COR-L47 (cell line): ENCODE data around the gene PCBD2.

ENCODE experiments used
- DNase-seq: peaks from one replicate; lab custom pipeline; 2025; lab: John Stamatoyannopoulos, UW

The PCBD2 gene

DNA sequence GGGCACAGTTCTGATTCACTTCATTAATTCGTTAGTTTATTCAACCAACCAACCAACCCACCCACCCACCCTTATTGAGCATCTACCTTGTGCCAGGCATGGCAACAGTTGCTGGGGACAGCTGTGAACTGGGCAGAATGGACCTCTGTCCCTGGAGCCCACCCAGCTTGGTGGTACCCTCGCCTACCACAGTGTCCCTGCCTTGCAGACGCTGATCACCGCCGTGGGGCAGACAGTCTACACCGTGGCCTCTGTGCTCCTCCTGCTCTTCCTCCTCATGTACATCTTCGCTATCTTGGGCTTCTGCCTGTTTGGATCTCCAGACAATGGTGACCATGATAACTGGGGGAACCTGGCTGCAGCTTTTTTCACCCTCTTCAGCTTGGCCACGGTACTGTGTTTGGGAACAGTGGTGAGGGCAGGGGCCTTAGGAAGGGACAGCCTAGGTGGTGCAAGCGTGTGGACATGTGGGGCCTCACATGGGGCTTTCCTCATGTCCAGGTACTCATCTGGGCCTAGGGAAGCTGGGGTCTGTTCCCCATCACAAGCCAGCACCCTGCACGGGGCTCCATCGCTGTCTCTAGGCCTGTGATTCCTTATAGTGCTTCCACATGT lies 102.9 kb downstream of the PCBD2 start:
- DNase-seq: no peak

DNA sequence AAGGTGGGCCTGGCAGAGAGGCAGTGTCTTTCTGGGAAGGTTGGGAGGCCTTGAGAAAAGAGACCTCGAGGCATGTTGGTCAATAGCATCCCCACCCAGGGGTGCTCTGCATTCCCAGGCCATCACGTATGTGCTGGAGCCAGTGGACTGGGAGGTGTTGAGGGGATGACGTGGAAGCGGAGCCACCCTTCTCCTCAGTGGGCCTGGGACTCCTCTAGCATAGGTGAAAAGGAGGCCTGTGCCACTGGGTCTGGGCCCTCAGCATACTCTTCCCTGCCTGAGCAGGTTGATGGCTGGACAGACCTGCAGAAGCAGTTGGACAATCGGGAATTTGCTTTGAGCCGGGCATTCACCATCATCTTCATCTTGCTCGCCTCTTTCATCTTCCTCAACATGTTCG lies 103.6 kb downstream of the PCBD2 start:
- DNase-seq: no peak

DNA sequence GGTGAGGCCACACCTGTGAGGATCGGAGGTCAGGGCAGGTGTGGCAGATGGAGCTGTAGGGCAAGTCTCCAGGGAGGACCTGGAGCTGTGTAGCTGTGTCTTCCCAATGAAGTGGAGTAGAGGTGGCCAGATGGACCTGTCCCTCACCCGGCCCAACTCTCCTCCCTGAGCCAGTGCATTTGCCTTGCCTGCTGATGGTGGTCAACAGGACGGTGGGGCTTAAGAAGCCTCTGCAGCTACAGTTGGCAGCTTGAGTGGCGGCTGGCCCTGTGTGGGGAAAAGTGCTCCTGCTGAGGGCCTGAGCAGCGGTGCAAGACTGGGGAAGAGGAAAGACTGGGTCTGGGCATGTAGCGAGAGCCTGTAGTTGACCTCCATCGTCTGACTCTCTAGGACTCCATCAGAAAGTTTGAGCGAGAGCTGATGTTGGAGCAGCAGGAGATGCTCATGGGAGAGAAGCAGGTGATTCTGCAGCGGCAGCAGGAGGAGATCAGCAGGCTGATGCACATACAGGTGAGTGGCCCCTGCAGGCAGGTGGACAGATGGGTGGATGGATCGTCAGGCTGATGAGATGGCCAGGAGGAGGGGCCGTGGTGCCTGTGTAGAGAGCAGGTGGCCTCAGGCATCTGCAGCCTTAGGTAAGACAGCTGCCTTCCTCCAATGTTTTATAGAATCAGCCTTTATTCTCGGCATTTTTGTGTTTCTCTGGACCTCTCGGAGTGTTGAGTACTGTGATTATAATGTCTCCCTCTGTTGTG lies 104.2 kb downstream of the PCBD2 start:
- peak; percentile 4 for DNase-seq

DNA sequence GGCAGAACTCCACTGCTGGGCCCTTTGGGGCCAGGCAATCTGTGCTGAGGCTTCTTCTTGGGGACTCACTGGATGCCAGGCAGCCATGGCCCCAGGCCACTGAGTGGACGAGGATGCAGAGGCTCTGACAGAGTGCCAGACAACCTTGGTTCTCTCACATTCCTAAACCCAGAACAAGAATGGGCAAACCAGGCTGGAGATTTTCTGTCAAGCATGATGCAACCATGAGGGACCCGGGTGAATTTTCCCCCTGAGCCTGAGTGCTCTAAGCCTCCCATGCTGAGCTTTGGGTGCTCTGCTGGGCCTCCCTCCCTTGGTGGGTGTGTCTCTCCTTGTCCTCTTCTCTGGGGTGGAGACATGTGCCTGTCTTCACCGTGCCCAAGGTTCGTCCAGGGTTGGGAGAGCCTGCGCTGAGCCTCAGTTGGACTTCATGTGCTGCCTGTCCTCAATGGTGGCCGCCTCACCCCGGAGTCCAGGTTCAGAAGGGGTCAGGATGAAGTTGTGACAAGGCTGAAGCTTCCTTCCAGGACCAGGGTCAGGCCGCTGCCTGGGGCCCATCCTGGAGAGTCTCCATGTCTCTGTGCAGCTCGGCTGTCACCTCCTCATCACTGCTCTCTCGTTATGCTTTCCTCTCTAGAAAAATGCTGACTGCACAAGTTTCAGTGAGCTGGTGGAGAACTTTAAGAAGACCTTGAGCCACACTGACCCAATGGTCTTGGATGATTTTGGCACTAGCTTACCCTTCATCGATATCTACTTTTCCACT lies 105.0 kb downstream of the PCBD2 start:
- DNase-seq: no peak

DNA sequence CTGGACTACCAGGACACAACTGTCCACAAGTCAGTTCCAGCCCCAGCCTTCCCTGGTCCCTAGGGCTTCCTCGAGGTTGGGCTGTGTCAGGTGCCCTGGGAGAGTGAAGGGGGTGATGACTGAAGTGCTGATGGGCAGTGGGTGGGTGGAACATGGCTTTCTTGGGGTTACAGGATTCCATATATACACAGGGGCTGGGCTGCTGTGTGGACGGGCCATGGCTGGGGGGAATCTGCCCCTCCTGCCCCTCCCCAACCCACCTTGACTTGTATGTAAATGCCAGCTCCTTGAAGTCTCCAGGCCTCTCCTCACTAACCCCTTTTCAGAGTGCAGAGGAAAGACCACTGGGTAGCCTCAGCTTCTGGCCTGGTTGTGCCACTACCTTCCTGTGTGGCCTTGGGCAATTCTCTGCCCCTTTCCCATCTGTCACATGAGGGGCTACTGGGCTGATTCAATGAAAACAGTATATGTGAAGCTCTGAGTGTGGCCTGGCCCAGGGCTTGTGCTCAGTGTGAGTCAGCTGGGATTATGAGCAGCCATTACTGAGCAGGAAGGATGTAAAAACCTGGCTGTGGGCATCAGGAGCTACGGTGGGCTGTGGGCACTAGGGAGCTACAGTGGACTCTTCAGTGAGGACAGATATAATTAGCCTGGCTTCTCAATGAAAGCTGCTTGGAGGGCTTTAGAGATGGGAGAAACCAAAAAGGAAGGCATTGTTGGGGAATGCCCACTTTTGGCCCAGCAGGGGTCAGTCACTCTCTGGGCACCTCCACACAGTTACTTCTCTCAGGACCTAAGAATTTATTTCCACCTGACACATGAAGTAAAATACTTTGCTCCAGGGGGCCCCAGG lies 105.8 kb downstream of the PCBD2 start:
- no peak for DNase-seq

DNA sequence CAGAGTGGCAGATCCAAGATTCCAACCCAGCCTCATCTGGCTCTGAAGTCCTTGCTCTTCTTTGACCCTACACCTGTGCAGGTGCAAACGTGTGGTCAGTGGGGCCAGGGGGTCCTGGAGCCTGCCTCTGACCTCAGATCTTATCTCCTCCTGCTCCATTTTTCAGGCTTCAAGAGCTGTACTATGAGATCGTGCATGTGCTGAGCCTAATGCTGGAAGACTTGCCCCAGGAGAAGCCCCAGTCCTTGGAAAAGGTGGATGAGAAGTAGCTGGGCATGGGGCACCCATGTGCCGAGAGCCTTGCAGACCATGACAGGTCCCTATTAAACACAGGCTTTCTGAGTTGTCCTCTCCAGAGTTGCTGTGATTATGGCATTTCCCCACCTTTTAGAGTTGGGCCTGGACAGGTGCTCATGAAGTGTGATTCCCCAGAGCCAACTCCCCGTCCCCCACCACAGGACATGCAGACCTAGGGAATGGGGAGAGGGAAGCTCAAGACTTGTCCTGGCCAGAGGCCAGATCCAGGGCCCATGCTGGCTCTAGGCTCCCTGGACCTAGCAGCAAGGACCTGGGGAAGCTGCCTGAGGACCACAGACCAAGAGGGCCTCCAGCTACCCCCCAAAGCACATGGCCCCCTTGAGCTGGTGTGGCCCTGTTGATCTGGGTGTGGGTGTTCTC lies 106.6 kb downstream of the PCBD2 start:
- no peak for DNase-seq

DNA sequence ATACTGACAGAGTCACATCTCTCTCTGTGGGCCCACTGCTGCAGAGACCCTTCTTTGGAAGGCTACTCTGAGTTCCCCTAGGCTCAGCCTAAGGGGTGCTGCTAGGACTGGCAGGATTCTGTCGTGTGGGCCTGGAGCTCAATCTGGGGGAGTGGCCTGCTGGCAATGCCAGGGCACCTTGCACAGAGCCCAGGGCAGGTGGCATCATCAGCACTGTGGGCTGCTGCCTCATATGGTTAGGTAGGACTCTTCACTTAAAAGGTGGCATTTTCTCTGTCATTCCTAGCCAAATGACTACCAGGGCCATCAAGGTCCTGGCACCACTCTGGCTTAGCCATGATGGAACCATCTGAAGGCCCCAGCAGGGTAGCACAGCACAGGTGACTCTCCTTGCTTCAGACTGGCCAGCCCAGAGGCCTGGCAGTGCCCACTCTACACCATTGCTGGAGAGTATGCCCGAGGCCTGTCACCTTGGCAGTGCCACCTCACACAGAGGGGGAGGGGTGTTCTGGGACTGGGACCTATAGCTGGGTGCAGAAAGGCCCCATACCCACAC lies 107.2 kb downstream of the PCBD2 start:
- no peak for DNase-seq
